ENCODE results near the gene RHOH. TPM values are rescaled to one million over a fixed set of nuclear protein-coding genes. Genes with fewer than 3 reads are reported as not detected.

Gene RHOH
- total and polyA plus RNA-seq, 2 donors: 71.2 to 109 TPM

- Histone ChIP-seq H3K27ac (ENCODE audit: low read depth in 1 of 2, low read length in 1 of 2) (peak overlapping the region; percentile 85 to 89), H3K9me3 (ENCODE audit: control insufficient read depth in 2 of 2, insufficient read depth in 1 of 2, low read length in 1 of 2) (peaks cover 0 to 2% of the 10 kb centered on the region in 2 donors), H3K36me3 (ENCODE audit: control insufficient read depth in 2 of 2, insufficient read depth in 2 of 2, low read length in 1 of 2) (peaks cover 0 to 3% of the 10 kb centered on the region in 2 donors), H3K27me3 (ENCODE audit: control insufficient read depth in 2 of 2, insufficient read depth in 1 of 2, low read length in 1 of 2) (no peaks in the 10 kb centered on the region), H3K4me1 (ENCODE audit: control insufficient read depth in 2 of 2, insufficient read depth in 2 of 2, low read length in 2 of 2) (peaks cover 21 to 60% of the 10 kb centered on the region in 2 donors), H3K4me3 (ENCODE audit: low read length in 2 of 2) (peak overlapping the region; percentile 87 to 92)
- DNase-seq (ENCODE audit: low read depth in 6 of 9, low spot score in 9 of 9): peak in 1 of 9 donors; percentile 68
- 25% methylated on average over 8 of the region's 8 CpGs for WGBS
These were observed 4.5 kb upstream of the RHOH start for GRCh38 chr4:40192114-40193015.

DNA sequence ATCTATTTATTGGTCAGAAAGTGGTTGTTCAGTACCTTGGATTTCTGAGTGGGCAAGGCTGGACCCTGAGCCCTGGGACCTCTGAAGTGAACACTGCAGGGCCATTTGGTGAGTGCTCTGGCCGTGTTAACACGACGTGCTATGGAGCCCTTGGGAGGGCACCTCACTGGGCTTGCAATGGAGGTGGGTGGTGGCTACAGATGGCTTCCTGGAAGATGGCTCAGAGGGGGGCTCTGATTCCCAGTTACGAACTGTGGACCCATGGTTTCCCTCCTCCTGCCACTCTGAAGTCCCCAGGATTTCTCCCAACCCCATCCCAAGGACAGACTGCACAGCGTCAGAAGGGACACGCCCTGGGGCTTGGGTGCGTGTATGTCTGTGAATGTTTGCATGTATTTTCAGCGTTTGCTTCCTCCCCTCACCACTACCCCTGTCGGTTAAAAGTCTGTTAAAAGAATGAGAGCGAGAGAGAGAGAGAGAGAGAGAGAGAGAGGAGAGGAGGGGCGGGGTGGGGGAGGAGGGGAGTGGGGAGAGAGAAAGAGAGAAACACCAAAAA is 3.7 kb upstream of the RHOH start:
- H3K27me3 ChIP-seq (ENCODE audit: control insufficient read depth in 2 of 2, insufficient read depth in 1 of 2, low read length in 1 of 2): no peaks in the 10 kb centered on the region
- peak overlapping the region; percentile 87 to 92 for H3K4me3 ChIP-seq (ENCODE audit: low read length in 2 of 2)
- H3K27ac ChIP-seq (ENCODE audit: low read depth in 1 of 2, low read length in 1 of 2): peak overlapping the region; percentile 85 to 89
- WGBS: 5% methylated on average over 11 of the region's 11 CpGs
- H3K9me3 ChIP-seq (ENCODE audit: control insufficient read depth in 2 of 2, insufficient read depth in 1 of 2, low read length in 1 of 2): peaks cover 0 to 2% of the 10 kb centered on the region in 2 donors
- peaks cover 0 to 4% of the 10 kb centered on the region in 2 donors for H3K36me3 ChIP-seq (ENCODE audit: control insufficient read depth in 2 of 2, insufficient read depth in 2 of 2, low read length in 1 of 2)
- H3K4me1 ChIP-seq (ENCODE audit: control insufficient read depth in 2 of 2, insufficient read depth in 2 of 2, low read length in 2 of 2): peaks cover 21 to 58% of the 10 kb centered on the region in 2 donors
- DNase-seq (ENCODE audit: low read depth in 6 of 9, low spot score in 9 of 9): peak in 5 of 9 donors; percentile 59 to 90 (median 76)

DNA sequence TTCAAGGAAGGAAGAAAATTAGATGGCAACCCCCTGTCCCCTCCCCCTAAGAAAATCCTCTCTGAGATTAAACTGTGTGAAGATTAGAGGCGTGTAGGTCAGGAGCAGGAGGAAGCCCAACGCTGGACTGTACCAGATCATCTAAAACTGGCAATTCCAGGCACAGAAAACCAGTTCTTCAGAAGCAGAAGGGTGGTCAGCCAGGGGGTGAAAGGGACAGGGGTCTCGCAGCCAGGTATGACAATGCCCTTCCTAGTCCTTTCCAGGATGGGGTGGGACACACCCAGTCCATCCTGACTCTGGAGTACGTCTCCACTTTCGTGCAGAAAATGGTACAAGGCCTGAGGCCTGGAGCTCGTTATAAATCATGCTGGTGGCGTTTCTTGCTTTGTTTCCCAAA is 3.3 kb upstream of the RHOH start:
- Histone ChIP-seq H3K27me3 (ENCODE audit: control insufficient read depth in 2 of 2, insufficient read depth in 1 of 2, low read length in 1 of 2) (no peaks in the 10 kb centered on the region), H3K36me3 (ENCODE audit: control insufficient read depth in 2 of 2, insufficient read depth in 2 of 2, low read length in 1 of 2) (peaks cover 0 to 9% of the 10 kb centered on the region in 2 donors), H3K9me3 (ENCODE audit: control insufficient read depth in 2 of 2, insufficient read depth in 1 of 2, low read length in 1 of 2) (peaks cover 0 to 2% of the 10 kb centered on the region in 2 donors), H3K4me1 (ENCODE audit: control insufficient read depth in 2 of 2, insufficient read depth in 2 of 2, low read length in 2 of 2) (peaks cover 21 to 53% of the 10 kb centered on the region in 2 donors), H3K4me3 (ENCODE audit: low read length in 2 of 2) (peak overlapping the region; percentile 87 to 92), H3K27ac (ENCODE audit: low read depth in 1 of 2, low read length in 1 of 2) (peak overlapping the region; percentile 85 to 89)
- 32% methylated on average over 7 of the region's 7 CpGs for WGBS
- DNase-seq (ENCODE audit: low read depth in 6 of 9, low spot score in 9 of 9): no peak

DNA sequence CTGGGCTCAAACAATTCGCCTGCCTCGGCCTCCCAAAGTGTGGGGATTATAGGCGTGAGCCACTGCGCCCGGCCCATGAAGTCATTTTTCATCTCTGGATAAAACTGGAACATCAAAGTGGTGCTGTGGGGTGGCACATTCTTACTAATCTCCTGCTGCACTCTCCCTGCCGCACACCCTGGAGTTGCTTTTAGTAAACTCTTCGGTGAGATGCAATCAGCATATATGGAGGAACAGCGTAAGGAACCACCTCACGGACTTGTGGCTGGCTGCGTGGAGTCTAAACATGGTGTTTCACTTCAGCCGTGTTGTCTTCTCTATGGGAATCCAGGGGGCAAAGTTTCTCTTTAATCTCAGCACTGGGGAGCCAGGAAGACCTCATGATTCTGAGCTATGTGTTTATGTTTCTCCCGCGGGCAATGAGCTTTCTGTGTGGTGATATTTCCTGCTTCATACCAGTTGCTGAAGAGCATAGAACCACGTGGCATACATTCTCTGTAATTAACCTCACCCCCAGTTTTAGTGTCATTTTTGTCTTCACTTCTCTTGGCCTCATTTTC is 2.1 kb upstream of the RHOH start:
- DNase-seq (ENCODE audit: low read depth in 6 of 9, low spot score in 9 of 9): peak in 6 of 9 donors; percentile 61 to 91 (median 74)
- H3K4me1 ChIP-seq (ENCODE audit: control insufficient read depth in 2 of 2, insufficient read depth in 2 of 2, low read length in 2 of 2): peaks cover 17 to 43% of the 10 kb centered on the region in 2 donors
- WGBS: 16% methylated on average over 14 of the region's 14 CpGs
- peaks cover 0 to 9% of the 10 kb centered on the region in 2 donors for H3K36me3 ChIP-seq (ENCODE audit: control insufficient read depth in 2 of 2, insufficient read depth in 2 of 2, low read length in 1 of 2)
- peaks cover 0 to 2% of the 10 kb centered on the region in 2 donors for H3K9me3 ChIP-seq (ENCODE audit: control insufficient read depth in 2 of 2, insufficient read depth in 1 of 2, low read length in 1 of 2)
- H3K4me3 ChIP-seq (ENCODE audit: low read length in 2 of 2): peak overlapping the region; percentile 87 to 92
- H3K27ac ChIP-seq (ENCODE audit: low read depth in 1 of 2, low read length in 1 of 2): peak overlapping the region; percentile 89 to 96
- no peaks in the 10 kb centered on the region for H3K27me3 ChIP-seq (ENCODE audit: control insufficient read depth in 2 of 2, insufficient read depth in 1 of 2, low read length in 1 of 2)

DNA sequence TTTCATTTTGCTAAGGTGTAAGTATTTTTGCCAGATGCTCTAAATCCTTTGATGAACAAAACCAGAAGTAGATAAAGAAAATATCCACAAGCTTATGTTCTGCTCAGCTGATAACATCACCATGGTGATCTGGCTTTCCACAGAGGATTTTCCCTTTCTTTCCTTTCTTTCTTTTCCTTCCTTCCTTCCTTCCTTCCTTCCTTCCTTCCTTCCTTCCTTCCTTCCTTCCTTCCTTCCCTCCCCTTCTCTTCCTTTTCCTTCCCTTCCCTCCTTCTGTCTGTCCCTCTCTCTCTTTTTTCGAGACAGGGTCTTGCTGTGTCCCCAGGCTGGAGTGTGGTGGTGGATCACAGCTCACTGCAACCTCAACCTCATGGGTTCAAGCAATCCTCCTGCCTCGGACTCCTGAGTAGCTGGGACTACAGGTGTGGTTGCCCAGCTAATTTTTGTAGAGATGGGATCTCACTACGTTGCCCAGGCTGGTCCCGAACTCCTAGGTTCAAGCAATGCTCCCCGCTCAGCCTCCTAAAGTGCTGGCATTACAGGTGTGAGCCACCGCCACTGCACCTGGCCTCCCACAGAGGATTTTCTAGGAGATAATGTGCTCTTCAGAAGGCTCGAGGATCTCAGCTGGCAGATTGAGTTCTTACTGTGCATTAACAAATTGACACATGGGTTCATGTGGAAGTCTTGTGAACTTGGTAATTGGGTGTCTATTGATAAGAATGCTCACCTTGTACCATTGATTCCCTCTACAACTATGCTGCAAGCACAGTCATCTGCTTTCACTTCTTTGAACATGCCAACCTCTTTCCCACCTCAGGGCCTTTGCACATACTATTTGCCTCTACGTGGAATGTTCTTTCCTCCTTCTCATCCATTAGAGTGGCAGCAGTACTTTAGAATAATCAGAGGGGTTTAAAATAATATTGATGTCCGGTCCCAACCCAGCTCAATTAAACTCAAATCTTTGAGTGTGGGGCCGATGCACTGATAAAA is 1.4 kb upstream of the RHOH start:
- DNase-seq (ENCODE audit: low read depth in 6 of 9, low spot score in 9 of 9): peak in 2 of 9 donors; percentile 52 to 79
- H3K27ac ChIP-seq (ENCODE audit: low read depth in 1 of 2, low read length in 1 of 2): peak overlapping the region; percentile 89 to 97
- peaks cover 17 to 38% of the 10 kb centered on the region in 2 donors for H3K4me1 ChIP-seq (ENCODE audit: control insufficient read depth in 2 of 2, insufficient read depth in 2 of 2, low read length in 2 of 2)
- no peaks in the 10 kb centered on the region for H3K27me3 ChIP-seq (ENCODE audit: control insufficient read depth in 2 of 2, insufficient read depth in 1 of 2, low read length in 1 of 2)
- 62% methylated on average over 10 of the region's 10 CpGs for WGBS
- peak overlapping the region; percentile 87 to 92 for H3K4me3 ChIP-seq (ENCODE audit: low read length in 2 of 2)
- peaks cover 0 to 2% of the 10 kb centered on the region in 2 donors for H3K9me3 ChIP-seq (ENCODE audit: control insufficient read depth in 2 of 2, insufficient read depth in 1 of 2, low read length in 1 of 2)
- H3K36me3 ChIP-seq (ENCODE audit: control insufficient read depth in 2 of 2, insufficient read depth in 2 of 2, low read length in 1 of 2): peaks cover 0 to 9% of the 10 kb centered on the region in 2 donors

GRCh38 chr4:40196272-40196671 is 559 bp upstream of the RHOH start:
- DNase-seq (ENCODE audit: low read depth in 6 of 9, low spot score in 9 of 9): peak in 1 of 9 donors; percentile 66
- Histone ChIP-seq H3K9me3 (ENCODE audit: control insufficient read depth in 2 of 2, insufficient read depth in 1 of 2, low read length in 1 of 2) (peaks cover 0 to 2% of the 10 kb centered on the region in 2 donors), H3K4me1 (ENCODE audit: control insufficient read depth in 2 of 2, insufficient read depth in 2 of 2, low read length in 2 of 2) (peaks cover 17 to 35% of the 10 kb centered on the region in 2 donors), H3K27ac (ENCODE audit: low read depth in 1 of 2, low read length in 1 of 2) (peak overlapping the region; percentile 89 to 97), H3K27me3 (ENCODE audit: control insufficient read depth in 2 of 2, insufficient read depth in 1 of 2, low read length in 1 of 2) (no peaks in the 10 kb centered on the region), H3K4me3 (ENCODE audit: low read length in 2 of 2) (peak overlapping the region; percentile 87 to 92), H3K36me3 (ENCODE audit: control insufficient read depth in 2 of 2, insufficient read depth in 2 of 2, low read length in 1 of 2) (peaks cover 0 to 9% of the 10 kb centered on the region in 2 donors)
- 8% methylated on average over 8 of the region's 8 CpGs for WGBS

DNA sequence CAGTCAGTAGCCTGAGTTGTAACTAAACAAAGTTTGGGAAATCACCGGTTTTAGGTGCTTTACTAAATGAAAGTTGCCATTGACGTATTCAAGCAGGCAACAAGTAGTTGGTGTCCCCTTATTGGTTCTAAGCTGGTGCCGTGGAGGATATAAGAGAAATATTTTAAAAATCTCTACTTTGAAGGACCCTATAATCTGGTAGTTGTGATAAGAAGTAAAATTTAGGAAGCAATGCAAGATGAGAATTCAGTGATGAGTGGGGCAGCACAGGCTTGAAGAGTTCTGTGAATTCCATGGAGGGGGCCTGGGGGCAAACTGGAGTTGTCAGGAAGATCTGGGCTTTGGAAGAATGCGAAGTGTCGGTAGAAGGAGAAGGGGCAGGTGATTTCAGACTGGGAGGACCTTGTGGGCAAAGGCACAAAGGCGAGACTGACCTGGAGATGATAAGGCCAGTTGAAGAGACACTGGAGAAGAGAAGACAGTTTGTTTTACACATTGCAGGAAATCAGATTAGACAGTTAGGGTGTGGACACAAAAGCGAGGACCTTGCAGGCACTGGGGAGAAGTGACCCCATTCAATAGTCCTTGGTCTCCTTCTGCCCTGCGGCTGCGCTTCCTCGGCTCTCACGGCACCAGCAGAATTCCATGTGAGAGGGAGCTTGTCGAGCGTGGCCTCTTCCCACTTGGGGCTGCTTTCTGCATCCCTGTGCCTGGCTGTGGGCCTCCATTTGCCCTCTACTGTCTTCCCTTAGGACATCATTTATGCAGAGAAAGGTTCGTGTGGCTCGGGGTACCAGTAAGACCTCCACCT is 1.3 kb downstream of the RHOH start:
- 7% methylated on average over 15 of the region's 15 CpGs for WGBS
- H3K27ac ChIP-seq (ENCODE audit: low read depth in 1 of 2, low read length in 1 of 2): peak overlapping the region; percentile 89 to 97
- peaks cover under 1 to 10% of the 10 kb centered on the region in 2 donors for H3K36me3 ChIP-seq (ENCODE audit: control insufficient read depth in 2 of 2, insufficient read depth in 2 of 2, low read length in 1 of 2)
- peaks cover 0 to 2% of the 10 kb centered on the region in 2 donors for H3K9me3 ChIP-seq (ENCODE audit: control insufficient read depth in 2 of 2, insufficient read depth in 1 of 2, low read length in 1 of 2)
- H3K27me3 ChIP-seq (ENCODE audit: control insufficient read depth in 2 of 2, insufficient read depth in 1 of 2, low read length in 1 of 2): no peaks in the 10 kb centered on the region
- DNase-seq (ENCODE audit: low read depth in 6 of 9, low spot score in 9 of 9): peak in 1 of 9 donors; percentile 72
- H3K4me1 ChIP-seq (ENCODE audit: control insufficient read depth in 2 of 2, insufficient read depth in 2 of 2, low read length in 2 of 2): peaks cover 15 to 42% of the 10 kb centered on the region in 2 donors
- peak overlapping the region; percentile 87 to 92 for H3K4me3 ChIP-seq (ENCODE audit: low read length in 2 of 2)

Data from thymus (tissue), 11 donors.